Bronchial epithelial cell (primary cell): ENCODE data around the gene RHBDD3. TPM values are rescaled to one million over a fixed set of nuclear protein-coding genes. Genes with fewer than 3 reads are reported as not detected.
"Not testable (repeated sequence)": the region's sequence is repeated elsewhere in the genome, so short reads cannot be mapped to it uniquely, and the experiment has no call there.

ENCODE experiments used
- DNase-seq: peaks from one replicate; pipeline ENCODE4 v3.0.0-alpha.2; 2010; ENCODE audit warnings: low read depth
- FAIRE-seq: peaks from 2 replicates; lab custom pipeline; 2011; peaks lifted over from hg19 to GRCh38; lab: Jason Lieb, UNC
- H3K27me3 ChIP-seq: 2 replicates; pipeline ENCODE4 v1.5.1; 2011; ENCODE audit warnings: low read length; ENCODE audit not compliant: control insufficient read depth, insufficient read depth
- H3K36me3 ChIP-seq: 2 replicates; pipeline ENCODE4 v1.5.1; 2011; ENCODE audit warnings: low read length; ENCODE audit not compliant: control insufficient read depth, insufficient read depth
- H3K4me3 ChIP-seq: 2 replicates; pipeline ENCODE4 v1.5.1; 2011; ENCODE audit warnings: mild to moderate bottlenecking, low read depth, low read length, control low read depth
- total RNA-seq: library from RNA; depleted of rRNA; stranded (reverse); fragments of >200 nt; gene quantifications from 2 replicates; pipeline ENCODE4 v1.2.1, GENCODE V29; 2014
- TF ChIP-seq, protein P1 (sequence below): IDR thresholded peaks from 2 replicates; pipeline ENCODE4 v1.5.1; 2011; ENCODE audit warnings: mild to moderate bottlenecking, moderate library complexity, low read length, control low read depth, inconsistent platforms; ENCODE audit not compliant: insufficient read depth, severe bottlenecking

RHBDD3 gene
- total RNA-seq, 1 donor from 2014 or later = 21.6 TPM

DNA sequence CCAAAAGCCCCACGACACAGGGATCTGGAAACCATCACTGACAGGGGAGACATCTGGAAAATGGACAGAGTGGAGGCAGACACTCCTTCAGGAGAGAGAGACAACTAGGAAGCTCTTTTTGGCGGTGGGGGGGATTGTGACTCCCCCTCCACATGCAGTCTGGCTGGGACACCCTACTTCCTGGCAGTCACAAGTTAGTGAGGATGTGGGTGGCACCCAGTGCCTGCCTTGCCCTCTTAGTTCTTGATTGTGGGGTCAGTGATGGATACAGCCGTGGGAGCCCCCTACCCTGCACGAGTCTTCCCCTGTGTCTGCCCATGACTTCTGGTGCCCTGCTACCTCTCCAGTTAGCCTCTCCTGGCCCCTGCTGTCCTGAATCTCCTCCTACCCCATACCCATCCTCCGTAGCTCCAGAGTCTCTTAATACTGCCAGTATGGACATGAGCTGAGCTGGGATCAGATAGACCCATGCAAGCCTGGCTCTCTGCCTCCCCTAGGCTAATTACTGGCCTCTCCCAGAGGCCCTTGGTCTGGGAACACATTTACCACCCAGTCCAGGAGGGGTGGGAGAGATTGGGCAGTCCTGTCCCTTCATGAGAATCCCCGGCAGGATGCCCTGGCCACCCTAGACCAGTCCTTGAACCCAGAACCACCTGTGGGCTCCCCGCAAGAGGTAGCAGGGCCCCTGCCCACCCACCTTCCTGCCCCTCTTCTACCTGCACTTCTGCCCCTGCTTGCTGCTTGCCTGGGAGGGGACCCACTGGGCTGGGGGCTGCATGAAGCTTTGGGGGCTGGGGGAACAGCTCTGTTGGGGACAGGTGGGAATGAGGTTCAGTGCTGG lies 22.8 kb downstream of the RHBDD3 start:
- DNase-seq = no peak
- TF ChIP-seq, protein P1, sequence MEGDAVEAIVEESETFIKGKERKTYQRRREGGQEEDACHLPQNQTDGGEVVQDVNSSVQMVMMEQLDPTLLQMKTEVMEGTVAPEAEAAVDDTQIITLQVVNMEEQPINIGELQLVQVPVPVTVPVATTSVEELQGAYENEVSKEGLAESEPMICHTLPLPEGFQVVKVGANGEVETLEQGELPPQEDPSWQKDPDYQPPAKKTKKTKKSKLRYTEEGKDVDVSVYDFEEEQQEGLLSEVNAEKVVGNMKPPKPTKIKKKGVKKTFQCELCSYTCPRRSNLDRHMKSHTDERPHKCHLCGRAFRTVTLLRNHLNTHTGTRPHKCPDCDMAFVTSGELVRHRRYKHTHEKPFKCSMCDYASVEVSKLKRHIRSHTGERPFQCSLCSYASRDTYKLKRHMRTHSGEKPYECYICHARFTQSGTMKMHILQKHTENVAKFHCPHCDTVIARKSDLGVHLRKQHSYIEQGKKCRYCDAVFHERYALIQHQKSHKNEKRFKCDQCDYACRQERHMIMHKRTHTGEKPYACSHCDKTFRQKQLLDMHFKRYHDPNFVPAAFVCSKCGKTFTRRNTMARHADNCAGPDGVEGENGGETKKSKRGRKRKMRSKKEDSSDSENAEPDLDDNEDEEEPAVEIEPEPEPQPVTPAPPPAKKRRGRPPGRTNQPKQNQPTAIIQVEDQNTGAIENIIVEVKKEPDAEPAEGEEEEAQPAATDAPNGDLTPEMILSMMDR = no peak
- FAIRE-seq = no peak

DNA sequence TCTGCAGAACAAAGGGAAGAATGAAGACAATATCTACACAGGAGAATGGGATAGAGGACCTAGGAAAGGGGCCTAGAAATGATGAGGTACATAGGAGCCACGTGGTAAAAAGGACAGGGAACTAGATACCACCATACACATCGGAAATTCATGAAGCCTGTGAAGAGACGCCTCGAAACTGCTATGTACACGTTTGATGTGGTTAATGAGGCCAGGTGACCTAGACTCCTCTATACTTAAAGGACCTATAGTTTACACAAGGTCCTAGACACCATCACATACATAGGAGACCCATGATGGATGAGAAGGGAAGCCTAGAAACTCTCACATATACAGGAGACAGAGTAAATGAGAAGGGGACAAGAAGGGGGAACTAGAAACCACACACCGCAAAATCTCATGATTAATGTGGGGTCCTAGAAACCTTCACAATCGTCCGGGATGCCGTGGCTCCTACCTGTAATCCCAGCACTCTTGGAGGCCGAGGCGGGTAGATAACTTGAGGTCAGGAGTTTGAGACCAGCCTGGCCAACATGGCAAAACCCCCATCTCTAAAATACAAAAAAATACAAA lies 23.8 kb downstream of the RHBDD3 start:
- TF ChIP-seq, protein P1 = no peak
- no peaks in the 10 kb centered on the region for H3K36me3 ChIP-seq
- peaks cover 3% of the 10 kb centered on the region for H3K27me3 ChIP-seq
- no peak overlapping the region for H3K4me3 ChIP-seq
- FAIRE-seq (no peak), DNase-seq (no peak)

More for the DNA sequence above, 22.8 kb downstream of the RHBDD3 start:
- Histone ChIP-seq H3K27me3 (peaks cover 3% of the 10 kb centered on the region), H3K36me3 (no peaks in the 10 kb centered on the region), H3K4me3 (no peak overlapping the region)

DNA sequence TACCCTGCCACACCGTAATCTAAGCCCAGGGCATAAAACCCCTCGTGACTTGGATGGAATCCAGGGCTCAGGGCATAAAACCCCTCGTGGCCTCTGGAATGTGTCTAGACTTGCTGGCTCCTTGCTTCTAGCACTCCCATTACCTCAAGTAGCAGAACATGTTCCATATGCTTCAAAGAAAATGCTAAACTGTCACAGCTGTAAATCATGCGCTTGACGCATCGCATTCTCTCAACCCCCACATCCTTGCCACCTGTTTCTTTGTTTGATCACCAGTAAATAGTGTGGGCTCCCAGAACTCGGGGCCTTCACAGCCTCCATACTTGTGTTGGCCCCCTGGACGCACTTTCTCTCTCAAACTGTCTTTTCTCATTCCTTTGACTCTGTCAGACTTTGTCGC lies 27.3 kb downstream of the RHBDD3 start:
- FAIRE-seq, H3K27me3 ChIP-seq, H3K36me3 ChIP-seq, DNase-seq, H3K4me3 ChIP-seq: not testable (repeated sequence)

DNA sequence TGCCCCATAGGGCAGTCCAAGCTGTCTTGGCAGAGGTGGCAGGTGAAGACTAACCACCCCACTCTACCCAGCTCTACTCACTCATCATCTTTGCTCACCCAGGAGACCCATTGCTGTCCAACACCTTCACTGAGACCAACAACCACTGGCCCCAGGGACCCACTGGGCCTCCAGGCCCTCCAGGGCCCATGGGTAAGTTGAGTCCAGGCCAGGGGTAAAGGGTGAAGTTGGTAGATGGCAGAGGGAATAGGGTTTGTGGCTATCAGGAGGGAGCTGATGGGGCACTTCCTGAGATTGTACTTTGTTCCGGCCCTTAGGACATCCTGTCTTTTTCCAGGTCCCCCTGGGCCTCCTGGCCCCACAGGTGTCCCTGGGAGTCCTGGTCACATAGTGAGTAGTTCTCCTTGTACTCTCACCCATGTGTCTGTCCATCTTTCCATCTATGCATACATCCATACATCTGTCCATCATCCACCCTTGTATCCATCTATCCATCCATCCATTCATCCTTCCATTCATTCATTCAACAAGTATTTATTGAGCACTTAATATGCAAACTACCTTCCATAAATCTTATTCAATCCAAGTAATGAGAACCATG lies 34.4 kb downstream of the RHBDD3 start:
- no peak for DNase-seq
- FAIRE-seq = no peak
- TF ChIP-seq, protein P1 = no peak
- Histone ChIP-seq H3K4me3 (no peak overlapping the region), H3K27me3 (no peaks in the 10 kb centered on the region), H3K36me3 (no peaks in the 10 kb centered on the region)

DNA sequence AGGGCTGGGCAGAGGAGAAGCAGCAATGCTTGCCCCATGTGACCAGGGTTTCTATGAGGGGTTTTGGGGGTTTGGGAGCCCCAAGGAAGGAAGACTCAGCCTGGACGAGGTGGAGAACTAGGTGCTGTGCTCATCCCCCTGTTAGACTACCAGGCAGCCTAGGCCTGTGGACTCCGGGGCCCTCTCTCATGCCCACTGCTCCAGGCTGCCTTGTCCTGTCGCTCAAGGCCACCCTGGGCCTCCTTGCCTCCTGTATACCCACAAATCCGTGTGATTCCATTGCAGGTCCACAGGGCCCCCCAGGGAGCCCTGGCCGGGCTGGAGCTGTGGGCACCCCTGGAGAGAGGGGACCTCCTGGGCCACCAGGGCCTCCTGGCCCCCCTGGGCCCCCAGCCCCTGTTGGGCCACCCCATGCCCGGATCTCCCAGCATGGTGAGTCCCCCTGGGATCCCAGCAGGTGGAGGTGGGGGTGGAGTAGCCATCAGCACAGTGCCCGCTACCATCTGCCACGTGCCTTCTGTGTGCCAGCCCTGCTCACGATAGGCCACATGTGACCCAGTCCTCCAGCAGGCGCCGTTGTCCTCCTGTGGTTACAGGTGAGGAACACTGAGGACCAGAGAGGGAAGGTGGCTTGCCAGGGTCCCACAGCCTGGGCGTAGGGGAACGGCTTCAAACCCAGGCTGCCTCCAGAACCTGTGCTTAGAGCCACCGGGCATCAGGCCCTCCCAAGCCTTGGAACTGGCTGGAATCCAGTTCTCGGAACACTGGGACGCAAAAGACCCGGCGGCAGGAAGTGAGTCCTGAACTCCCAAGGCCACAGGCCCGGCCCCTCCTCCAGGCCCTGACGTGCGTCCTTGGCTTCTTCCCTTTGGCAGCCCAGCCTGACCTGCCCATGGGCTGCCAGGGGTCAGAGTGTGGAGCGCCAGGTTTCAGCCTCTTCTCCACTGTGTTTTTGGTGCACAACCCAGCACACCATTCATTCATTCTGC lies 35.5 kb downstream of the RHBDD3 start:
- TF ChIP-seq, protein P1 = no peak
- H3K4me3 ChIP-seq = no peak overlapping the region
- no peak for FAIRE-seq
- no peaks in the 10 kb centered on the region for H3K36me3 ChIP-seq
- DNase-seq = no peak
- H3K27me3 ChIP-seq = no peaks in the 10 kb centered on the region
